ENCODE results near the gene TBPL2. TPM values are rescaled to one million over a fixed set of nuclear protein-coding genes. Genes with fewer than 3 reads are reported as not detected.
"Not testable (repeated sequence)": the region's sequence is repeated elsewhere in the genome, so short reads cannot be mapped to it uniquely, and the experiment has no call there.

Gene TBPL2
- total RNA-seq, 1 donor from 2014 or later, result not detected

DNA sequence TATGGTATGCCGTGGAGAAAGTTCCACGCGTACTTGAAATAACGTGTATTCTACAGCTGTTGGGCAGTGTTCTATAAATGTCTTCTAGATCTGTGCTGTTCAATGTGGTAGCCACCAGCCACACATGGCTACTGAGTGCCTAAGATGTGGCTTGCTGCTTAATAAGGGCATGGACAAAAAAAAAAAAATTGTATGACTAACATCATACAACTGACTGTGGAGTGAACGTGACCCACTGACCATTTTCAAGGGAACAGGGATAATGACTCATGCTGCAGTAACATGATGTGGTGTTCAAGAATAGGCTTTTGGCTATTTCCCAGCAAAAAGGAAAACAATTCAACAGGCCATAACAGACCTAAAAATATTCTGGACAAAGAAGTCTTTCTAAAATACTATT lies 41.7 kb downstream of the TBPL2 start:
- no peak overlapping the region for H3K4me3 ChIP-seq (ENCODE audit: low read depth, low read length)
- DNase-seq (ENCODE audit: low read depth), result peak; percentile 83
- TF ChIP-seq, protein P1, sequence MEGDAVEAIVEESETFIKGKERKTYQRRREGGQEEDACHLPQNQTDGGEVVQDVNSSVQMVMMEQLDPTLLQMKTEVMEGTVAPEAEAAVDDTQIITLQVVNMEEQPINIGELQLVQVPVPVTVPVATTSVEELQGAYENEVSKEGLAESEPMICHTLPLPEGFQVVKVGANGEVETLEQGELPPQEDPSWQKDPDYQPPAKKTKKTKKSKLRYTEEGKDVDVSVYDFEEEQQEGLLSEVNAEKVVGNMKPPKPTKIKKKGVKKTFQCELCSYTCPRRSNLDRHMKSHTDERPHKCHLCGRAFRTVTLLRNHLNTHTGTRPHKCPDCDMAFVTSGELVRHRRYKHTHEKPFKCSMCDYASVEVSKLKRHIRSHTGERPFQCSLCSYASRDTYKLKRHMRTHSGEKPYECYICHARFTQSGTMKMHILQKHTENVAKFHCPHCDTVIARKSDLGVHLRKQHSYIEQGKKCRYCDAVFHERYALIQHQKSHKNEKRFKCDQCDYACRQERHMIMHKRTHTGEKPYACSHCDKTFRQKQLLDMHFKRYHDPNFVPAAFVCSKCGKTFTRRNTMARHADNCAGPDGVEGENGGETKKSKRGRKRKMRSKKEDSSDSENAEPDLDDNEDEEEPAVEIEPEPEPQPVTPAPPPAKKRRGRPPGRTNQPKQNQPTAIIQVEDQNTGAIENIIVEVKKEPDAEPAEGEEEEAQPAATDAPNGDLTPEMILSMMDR (conservative IDR thresholded peaks at IDR 0.05; ENCODE audit: low read depth, low read length), result no peak

DNA sequence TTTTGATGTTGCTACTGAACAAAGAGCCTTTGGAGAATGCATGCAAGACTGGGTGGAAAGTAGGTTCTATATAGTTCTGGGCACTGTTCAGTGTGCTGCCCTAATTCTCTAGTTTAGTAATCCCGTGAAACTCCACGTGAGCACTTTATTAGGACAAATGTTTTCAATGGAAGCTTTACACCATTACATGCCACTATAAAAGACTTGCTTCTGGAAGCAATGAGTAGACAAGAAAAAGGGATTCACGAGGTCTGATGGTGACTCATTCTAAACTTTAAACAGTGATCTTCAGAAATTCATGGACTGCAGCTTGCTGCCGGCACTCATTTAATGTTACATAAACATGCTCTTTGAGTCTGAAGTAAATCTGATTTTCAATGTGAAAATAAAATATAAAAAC lies 51.1 kb downstream of the TBPL2 start:
- DNase-seq (ENCODE audit: low read depth), result no peak
- TF ChIP-seq, protein P1 (conservative IDR thresholded peaks at IDR 0.05; ENCODE audit: low read depth, low read length), result no peak
- H3K4me3 ChIP-seq (ENCODE audit: low read depth, low read length), result no peak overlapping the region

DNA sequence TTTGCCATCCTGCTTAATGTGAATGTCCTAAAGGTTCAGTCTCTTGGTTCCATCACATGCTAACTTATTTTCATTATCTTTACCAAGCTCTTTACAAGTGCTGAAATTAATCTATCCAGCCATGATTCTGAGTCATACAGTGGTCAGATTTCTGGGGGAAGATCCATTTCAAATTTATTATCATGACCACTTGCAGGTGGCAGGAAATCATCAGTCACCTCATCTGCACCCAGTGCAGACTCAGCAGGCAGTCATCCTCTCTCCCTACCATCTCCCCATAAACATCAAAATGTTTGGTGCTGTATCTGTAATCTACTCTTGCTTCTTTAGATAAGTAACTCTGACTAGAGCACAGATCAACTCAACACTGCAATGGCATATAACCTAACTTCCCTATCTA lies 52.3 kb downstream of the TBPL2 start:
- TF ChIP-seq, protein P1 (conservative IDR thresholded peaks at IDR 0.05; ENCODE audit: low read depth, low read length), result no peak
- H3K4me3 ChIP-seq (ENCODE audit: low read depth, low read length), result no peak overlapping the region
- DNase-seq (ENCODE audit: low read depth), result no peak

DNA sequence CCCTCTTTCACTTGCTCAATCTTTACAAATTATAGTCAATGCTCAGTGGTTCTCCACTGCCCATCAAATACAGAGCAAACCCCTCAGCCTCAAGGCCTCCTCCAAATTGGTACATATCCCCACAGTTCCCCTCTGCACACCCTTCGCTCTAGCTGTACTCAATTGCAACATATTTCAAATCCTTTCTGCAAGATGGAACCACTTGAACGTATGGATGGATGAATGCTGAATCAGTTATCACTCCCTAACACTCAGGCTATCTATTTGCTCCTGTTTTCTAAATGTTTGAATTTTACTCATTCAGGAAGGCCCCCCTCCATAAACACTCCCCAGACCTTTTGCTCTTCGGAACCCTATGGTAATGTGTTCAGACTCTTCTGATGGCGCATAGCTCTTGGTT lies 53.3 kb downstream of the TBPL2 start:
- TF ChIP-seq, protein P1 (conservative IDR thresholded peaks at IDR 0.05; ENCODE audit: low read depth, low read length), result no peak
- DNase-seq (ENCODE audit: low read depth), result no peak
- no peak overlapping the region for H3K4me3 ChIP-seq (ENCODE audit: low read depth, low read length)

DNA sequence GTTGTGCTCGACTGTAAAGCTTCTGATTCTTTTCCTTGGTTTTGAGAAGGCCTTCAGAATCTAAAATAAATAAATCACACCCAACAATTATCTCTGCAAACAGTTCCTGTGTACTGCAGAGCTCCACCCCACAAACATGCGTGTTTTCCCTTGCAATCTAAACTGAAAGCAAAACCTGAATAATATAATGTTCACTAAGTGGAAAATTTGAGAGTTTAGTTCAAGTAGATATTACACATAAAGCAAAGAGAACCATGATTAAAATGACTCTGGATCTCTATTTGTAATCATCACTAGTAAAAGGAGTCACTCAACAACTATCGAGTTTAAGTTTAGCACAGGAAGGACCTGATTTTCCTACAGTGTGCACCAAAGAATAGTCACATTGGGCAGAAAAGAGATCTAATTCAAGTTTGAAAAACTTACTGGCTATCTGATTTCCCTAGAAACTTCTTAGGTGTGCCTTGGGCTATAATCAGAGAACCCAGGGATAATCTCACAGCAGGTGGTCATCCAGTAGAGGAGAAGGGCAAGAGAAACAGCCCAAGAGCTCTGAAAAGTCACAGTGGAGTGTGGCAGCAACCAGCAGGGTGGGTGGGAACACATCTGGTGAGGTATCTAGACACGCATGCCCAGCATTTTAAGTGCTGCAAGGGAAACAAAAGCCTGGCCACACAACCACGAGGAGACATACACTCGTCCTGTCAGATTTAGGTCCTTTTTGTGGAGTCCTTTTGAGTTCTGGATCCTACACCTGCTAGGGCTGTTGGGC lies 54.2 kb downstream of the TBPL2 start:
- H3K4me3 ChIP-seq (ENCODE audit: low read depth, low read length), result no peak overlapping the region
- DNase-seq (ENCODE audit: low read depth), result no peak
- TF ChIP-seq, protein P1 (conservative IDR thresholded peaks at IDR 0.05; ENCODE audit: low read depth, low read length), result no peak

DNA sequence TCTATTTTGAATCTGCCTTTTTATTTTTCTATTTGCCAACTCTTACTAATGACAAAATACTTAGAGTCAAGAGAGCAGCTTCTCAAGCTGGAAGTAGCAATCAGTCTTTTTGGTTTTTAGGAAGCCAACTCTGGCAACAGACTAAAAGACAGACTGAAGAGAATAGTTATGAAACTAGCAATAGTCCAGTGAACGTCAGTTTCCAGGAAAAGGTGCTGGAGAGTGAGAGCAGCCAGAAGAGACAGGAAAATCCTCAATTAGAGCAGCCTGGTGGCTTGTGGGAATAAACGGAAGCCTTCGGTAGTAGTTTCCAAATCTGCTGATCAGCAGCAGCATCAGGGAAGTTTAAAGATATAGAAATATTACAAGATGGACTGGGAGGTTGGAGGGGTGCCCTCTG lies 55.9 kb downstream of the TBPL2 start:
- DNase-seq (ENCODE audit: low read depth), result no peak
- H3K4me3 ChIP-seq (ENCODE audit: low read depth, low read length), result no peak overlapping the region
- TF ChIP-seq, protein P1 (conservative IDR thresholded peaks at IDR 0.05; ENCODE audit: low read depth, low read length), result no peak

DNA sequence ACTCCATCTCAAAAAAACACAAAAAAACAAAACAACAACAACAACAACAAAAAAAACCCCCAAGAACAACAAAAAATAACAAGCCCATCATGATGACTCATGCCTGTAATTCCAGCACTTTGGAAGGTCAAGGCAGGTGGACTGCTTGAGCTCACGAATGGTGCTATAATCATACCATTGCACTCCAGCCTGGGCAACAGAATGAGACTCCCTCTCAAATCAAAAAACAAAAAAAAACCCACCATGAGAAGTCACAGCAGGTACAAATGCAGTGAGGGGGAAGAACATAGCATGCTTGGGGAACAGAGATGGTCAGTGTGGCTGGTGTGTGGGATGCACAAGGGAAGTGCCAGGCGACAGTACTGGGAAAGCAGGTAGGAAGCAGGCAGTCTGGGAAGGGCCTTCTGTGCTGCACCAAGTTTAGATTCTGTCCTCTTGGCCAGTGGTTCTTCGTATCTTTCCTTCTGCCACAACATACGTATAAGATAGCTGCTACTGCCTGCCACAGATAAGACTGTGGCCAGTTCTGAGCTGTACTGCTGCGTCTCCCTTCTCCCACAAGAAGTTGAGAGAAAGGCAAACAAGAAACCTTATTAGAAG lies 56.8 kb downstream of the TBPL2 start:
- DNase-seq (ENCODE audit: low read depth), result no peak
- TF ChIP-seq, protein P1 (conservative IDR thresholded peaks at IDR 0.05; ENCODE audit: low read depth, low read length), result no peak
- no peak overlapping the region for H3K4me3 ChIP-seq (ENCODE audit: low read depth, low read length)

DNA sequence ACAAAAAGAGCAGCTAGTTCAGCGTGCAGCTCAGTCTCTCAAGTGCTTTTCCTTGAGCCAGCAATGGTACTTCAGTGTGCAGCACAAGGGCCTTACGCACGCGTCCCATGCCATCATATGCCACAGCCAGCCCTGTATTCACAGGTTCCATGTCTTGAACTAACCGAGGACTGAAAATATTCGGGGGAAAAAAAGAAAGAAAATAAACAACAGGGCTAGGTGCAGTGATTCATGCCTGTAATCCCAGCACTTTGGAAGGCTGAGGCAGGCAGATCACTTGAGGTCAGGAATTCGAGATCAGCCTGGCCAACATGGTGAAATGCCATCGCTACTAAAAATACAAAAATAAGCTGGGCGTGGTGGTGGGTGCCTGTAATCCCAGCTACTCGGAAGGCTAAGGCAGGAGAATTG lies 57.4 kb downstream of the TBPL2 start:
- DNase-seq (ENCODE audit: low read depth); H3K4me3 ChIP-seq (ENCODE audit: low read depth, low read length): not testable (repeated sequence)

All from epithelial cell of proximal tubule (primary cell).